Dermis blood vessel endothelial cell (primary cell): Measurements from ENCODE around the gene C1orf174. TPM values are rescaled to one million over a fixed set of nuclear protein-coding genes. Genes with fewer than 3 reads are reported as not detected.

Experiments used
- DNase-seq: peaks from one replicate; pipeline ENCODE4 v3.0.0; 2010
- total RNA-seq: library from RNA; depleted of rRNA; stranded (reverse); fragments of >200 nt; gene quantifications from 2 replicates; pipeline ENCODE4 v1.2.3, GENCODE V29; 2014

Gene C1orf174
- 28.8 and 38.1 TPM in 2 replicates for total RNA-seq

DNA sequence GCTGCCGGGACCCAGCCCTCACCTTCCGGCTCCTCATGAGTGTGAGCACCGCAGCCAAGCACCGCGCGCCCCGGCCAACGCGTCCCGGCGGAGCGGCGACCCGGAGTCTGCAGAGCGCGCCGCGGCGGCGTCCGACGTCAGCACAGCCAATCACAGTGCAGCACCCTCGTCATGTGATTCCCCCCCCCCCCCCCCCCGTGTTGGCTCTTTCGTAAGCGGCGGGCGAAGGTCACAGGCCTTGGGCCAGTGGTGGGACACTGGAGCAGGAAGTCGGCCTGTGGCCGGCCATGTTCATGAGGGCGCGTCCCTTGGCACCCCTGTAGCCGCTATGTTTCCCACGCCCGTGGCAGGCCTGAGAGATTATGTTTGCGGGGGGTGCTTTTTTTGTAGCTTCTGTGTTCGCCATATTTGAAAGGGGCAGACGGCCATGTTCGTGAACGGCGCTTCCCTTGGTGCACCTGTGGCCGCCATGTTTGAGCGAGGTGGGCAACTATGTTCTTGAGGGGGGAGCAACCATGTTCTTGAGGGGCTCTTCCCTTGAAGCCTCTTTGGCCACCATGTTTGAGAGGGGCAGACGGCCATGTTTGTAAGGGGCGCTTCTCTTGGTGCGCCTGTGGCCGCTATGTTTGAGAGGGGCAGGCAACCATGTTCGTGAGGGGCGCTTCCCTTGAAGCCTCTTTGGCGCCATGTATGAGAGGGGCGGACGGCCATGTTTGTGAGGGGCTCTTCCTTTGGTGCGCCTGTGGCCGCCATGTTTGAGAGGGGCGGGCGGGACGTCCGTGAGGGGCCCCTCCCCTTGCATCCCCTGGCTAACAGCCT is at the start of gene C1orf174:
Gene C1orf174, minus strand, starts transcription at position 123 of the 819 bp plus-strand sequence. Its CDS starts 86 bp downstream, at position 37.
- peak; percentile 98 for DNase-seq

DNA sequence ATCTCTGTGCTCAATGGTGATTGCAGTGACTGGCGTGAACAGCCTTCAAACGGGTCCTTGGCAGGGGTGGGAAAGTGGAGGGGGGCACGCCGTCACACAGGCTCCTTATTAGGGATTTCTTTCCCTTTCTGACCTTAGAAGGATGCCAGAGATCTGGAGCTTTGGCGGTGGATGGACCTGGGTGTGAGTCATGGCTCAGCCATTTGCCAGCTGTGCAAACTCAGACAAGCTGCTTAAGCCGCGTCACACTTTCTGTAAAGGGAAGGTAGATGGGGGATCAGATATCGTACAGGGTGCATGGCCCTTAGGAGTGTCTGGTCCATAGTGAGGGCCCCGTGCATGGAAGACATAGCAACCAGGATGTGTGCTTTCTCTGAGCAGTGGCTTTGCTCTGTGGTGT is 48.3 kb upstream of the C1orf174 start:
- DNase-seq, result no peak

GRCh38 chr1:3945916-3946840 is 46.1 kb upstream of the C1orf174 start:
- no peak for DNase-seq

DNA sequence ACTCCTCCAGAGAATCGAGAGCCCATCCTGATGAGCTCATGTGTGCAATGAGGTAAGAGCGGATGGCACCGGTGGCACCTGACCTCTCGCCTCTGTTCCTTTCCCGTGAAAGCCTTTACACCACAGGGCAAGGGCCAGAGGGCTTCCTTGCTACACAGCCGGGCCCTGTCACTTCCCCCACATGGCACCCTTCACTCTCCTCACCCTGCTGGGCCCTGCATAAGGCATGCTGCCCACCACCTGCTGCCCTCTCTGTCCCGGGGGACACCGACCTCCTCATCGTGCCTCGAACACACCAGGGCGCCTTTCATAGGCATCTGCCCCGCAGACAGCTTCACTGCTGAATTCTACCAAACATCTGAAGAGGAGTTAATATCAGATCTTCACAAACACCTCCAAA is 45.1 kb upstream of the C1orf174 start:
- no peak for DNase-seq

DNA sequence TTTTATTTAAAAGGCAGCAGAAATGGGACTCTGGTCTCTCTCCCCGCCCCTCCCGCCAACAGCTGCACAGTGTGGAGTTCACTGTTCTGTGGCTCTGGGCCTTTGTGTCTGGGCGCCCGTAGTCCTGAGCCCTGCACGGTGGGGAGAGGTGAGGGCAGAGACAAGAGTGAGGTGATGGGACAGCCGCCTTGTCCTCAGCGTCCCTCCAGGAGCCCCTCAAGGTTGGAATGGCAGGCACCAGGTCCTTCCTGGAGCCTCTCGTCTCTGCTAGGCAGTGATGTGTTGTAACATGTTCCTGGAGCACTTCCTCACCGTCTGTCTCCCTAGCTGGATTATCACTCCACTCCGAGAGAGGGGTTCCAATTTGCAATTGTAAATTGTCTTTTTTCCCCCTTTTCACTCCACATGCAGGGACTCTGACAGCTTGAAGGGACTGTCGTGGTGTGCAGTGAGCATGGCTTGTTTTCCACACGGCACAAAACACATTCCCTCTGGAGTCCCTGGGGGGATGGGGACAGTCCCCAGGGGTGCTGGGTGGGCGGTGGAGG is 44.6 kb upstream of the C1orf174 start:
- DNase-seq, result no peak

DNA sequence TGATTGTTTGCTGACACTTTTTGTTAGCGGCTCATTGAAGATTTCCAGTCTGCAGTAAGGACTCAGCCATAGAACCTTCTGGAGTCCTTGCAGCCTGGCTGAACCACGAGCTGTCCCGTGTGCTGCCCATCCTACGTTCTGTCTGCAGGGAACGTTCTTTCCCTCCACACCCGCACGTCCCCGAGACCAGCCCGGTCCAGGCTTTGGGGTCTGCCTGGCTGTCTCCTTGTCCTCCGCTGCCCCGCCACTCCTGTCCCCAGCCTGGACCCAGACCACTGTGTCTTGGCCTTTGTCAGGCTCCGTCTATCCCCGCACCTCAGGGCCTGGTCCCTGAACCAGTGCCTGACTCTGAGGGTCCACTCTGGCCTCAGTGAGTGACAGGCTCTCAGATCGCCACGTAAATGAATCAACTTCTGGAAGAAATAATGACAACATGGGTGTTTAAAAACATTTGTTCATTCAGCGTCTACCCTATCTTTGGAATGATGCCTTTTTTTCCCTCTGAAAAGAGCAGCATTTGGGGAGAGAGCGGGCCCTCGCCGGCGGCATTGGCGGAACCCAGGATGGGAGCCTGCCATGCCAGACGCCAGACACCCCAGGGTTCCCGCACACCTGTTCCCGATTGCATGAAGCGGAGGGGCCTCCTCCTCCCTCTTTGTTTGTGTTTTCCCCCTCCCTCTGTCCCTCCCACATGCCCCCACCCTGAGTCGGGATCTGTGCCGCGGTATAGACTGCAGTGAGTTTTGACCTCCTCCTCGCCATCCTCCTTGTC is 43.9 kb upstream of the C1orf174 start:
- DNase-seq, result no peak

DNA sequence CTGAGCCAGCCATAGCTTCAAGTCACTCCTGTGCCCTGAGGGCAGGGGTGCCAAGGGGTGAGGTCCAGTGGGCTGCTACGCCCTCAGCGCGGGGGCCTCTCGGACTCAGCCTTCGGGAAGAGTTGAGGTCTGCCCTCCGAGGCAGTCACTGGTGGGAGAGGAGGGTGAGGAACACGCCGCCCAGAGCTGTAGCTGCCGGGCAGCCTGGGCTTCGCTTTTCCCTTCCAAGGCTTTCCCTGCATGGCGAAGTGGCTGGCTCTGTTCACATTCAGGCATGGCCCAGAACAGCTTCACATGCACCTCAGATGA is 43.0 kb upstream of the C1orf174 start:
- no peak for DNase-seq

DNA sequence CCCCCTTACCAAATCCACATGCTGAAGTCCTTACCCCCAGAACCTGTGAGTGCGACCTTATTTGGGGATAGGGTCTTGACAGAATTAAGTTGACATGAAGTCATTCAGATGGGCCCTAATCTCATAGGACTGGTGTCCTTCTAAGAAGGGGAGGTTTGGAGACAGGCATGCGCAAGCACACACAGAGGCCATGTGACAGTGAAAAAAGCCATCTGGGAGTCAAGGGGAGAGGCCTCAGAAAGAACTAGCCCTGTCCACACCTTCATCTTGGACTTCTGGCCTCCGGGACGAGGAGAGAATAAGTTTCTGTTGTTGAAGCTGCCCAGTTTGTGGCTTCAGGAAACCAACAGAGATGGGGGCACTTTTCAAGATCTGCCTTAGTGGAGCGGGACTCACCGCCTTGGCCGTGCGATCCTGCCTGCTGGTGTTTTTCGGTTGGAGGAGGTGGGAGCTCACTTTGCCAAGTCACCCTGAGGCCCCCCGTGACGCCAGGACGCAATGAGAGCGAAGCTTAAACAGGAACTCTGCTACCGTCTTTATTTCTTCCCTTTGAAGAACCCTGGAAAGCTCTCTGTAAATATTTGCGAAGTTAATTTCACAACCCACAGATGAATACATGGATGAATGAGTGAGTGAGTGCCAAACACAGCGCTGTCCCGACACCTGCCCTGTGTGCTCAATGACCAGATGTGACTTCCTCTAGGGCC is 42.5 kb upstream of the C1orf174 start:
- no peak for DNase-seq

GRCh38 chr1:3940754-3941345 is 40.8 kb upstream of the C1orf174 start:
- no peak for DNase-seq

- no peak for DNase-seq
Measured at GRCh38 chr1:3940081-3940753, 40.1 kb upstream of the C1orf174 start.

DNA sequence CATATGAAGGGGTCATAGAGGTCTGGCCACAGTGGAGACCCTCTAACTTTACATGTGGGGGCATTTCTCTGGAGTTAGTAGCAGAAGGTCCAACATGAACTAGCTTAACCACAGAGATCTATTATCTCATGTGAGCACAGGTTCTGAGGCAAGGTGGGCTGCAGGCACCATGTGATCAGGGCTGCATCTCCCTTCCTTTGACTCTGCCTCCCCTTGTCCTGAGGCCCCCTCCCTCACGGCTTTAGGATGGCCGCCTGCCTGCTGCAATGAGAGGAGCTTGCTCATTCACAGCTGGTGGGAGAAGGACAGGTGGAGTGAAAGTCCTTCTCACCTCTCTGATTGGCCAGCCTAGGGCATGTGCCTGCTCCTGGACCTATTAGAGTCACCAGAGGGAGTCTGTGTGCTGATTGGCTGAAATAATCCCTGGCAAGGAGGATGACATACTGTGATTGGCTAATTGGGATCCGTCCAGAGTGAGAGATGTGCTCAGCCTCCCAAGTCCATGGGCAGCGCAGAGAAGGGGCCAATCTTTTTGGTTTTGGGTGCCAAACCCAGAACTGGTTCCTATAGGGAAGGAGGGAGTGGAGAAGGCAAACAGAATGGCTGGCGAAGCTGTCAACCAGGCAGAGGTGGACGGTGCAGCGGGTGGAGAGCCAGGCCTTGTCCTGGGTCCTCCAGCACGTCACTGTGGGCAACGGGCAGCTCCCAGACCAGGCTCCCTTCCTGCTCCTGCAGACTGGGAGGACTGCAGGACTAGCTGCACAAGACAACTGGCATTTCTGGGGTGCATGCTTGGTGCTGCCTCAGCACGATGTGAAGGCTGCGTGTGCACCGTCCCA is 39.4 kb upstream of the C1orf174 start:
- no peak for DNase-seq

GRCh38 chr1:3932156-3932919 is 32.3 kb upstream of the C1orf174 start:
- no peak for DNase-seq

DNA sequence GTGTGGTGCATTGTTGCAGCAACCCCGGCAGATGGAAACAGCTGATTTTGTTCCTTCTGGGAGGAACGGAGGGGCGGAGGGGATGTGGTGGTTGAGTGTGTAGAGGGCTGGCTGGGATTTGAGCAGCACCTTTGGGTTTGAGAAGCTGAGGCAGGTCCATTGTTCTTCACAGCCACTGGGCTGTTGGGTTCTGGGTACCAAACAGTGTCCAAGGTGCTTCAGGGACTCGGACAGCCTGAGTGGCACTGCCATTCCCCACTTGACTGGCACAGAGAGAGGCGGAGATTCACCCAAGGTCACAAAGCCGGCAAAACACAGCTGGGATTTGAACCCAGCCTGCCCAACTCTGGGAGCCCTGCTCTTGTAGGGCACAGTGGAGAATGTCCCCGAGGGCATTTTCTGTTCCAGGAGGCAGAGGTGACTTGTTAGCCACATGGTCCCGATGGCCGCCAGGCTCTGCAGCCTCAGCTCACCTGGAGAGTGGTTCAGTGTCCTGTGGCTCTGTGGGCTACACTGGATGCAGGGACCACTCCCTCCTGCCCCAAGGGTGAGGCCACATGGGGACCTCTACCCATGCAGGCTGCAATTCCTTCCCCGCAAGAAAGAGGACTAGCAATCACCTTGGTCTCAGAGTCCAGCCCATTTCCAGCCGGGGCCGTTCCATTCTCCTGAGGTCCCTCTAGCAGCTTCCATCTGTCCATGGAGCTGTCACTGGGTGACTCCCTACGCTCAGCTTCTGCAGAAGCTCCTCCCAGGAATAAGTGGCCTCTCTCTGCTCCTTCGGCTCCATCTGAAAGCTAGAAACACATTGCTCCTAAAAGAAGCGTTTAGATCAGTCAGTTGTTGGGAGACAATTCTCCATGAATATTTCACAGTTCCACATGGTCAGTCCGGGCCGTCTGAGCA is 31.2 kb upstream of the C1orf174 start:
- no peak for DNase-seq

DNA sequence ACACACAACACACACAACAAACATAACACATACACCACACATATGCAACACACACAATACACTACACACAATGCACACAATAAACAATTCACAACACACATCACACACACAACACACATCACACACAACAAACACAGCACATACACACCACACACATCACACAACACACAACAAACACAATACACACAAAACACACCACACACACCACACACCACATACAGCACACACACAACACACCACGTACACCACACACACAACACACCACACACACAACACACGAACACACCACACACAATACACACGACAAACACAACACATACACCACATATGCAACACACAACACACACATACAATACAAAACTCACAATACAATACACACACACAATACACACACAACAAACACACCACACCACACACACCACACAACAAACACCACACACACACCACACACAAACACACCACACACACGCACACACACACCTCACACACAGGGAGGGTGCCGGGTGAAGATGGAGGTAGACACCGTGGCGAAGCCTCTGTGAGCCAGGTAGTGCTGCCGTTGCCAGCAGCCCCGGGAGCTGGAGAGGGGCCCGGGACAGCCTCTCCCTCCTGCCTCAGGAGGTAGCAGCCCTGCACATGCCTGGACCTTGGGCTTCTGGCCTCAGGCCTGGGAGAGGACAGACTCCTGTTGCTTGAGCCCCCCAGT is 30.4 kb upstream of the C1orf174 start:
- DNase-seq, result no peak

- DNase-seq, result no peak
Measured at GRCh38 chr1:3929126-3929525, 29.1 kb upstream of the C1orf174 start.

- DNase-seq, result no peak
Measured at GRCh38 chr1:3928586-3928985, 28.5 kb upstream of the C1orf174 start.

GRCh38 chr1:3926956-3927355 is 26.9 kb upstream of the C1orf174 start:
- no peak for DNase-seq

GRCh38 chr1:3925762-3926161 is 25.7 kb upstream of the C1orf174 start:
- no peak for DNase-seq
